ENCODE results near the gene SCTR. TPM values are rescaled to one million over a fixed set of nuclear protein-coding genes. Genes with fewer than 3 reads are reported as not detected.

Gene SCTR
- total RNA-seq, 1 experiment from 2014 or later: not detected

DNA sequence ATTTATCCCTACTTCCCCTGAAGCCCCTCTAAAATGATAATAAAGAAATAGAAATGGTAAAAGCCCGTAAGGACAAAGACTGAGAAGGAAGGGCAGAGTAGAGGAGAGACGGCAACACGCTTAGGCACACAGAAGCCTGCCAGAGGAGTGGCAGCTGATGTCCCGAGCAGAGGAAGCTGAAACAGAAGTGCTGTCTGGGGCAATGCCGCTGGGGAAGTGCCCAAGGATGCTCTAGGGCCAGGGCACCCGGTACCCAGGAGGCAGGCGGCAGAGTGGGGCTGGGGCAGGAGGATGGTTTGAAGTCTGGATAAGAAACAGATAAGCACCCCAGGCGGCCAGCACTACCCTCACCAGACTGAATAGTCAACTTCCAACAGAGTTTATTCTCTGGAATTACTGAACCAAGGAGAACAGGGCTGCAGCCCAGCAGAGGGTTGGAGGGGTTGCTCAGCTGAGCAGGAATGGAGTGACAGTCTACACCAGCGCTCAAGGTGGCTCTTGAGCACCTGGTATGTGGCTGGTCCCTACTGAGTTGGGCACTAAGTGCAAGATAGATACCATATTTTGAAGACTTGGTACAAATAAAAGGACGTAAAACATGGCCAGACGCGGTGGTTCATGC, 70.2 kb downstream of the SCTR start:
- peaks cover 37% of the 10 kb centered on the region for H3K27me3 Mint-ChIP-seq (ENCODE audit: low read depth)
- POLR2A ChIA-PET: no interaction called here
- no peaks in the 10 kb centered on the region for H3K36me3 Mint-ChIP-seq
- CTCF ChIA-PET: interaction anchor here (0.8 kb wide), 1 partner anchor 15 kb away, joined by 5 read pairs; no protein-coding TSS in a partner anchor
- H3K9me3 Mint-ChIP-seq: no peaks in the 10 kb centered on the region
- no peak overlapping the region for H3K4me3 Mint-ChIP-seq
- H3K27ac Mint-ChIP-seq: no peak overlapping the region
- H3K4me1 Mint-ChIP-seq: peaks cover 11% of the 10 kb centered on the region
- ATAC-seq: no peak
- TF ChIP-seq CREM (CRISPR knock-in tag; IDR thresholded peaks at IDR 0.05) (no peak), ZBTB21 (CRISPR knock-in tag; IDR thresholded peaks at IDR 0.05; ENCODE audit: borderline replicate concordance) (no peak), TCF7 (CRISPR knock-in tag; IDR thresholded peaks at IDR 0.05; ENCODE audit: low read depth) (no peak), PRRX2 (CRISPR knock-in tag; IDR thresholded peaks at IDR 0.05) (no peak), CREB1 (CRISPR knock-in tag; IDR thresholded peaks at IDR 0.05) (no peak), ZNF219 (CRISPR knock-in tag; IDR thresholded peaks at IDR 0.05; ENCODE audit: borderline replicate concordance) (no peak), FOXJ3 (CRISPR knock-in tag; IDR thresholded peaks at IDR 0.05; ENCODE audit: borderline replicate concordance) (no peak), NFE2L1 (CRISPR knock-in tag; IDR thresholded peaks at IDR 0.05) (no peak)
- TF ChIP-seq, protein P1, sequence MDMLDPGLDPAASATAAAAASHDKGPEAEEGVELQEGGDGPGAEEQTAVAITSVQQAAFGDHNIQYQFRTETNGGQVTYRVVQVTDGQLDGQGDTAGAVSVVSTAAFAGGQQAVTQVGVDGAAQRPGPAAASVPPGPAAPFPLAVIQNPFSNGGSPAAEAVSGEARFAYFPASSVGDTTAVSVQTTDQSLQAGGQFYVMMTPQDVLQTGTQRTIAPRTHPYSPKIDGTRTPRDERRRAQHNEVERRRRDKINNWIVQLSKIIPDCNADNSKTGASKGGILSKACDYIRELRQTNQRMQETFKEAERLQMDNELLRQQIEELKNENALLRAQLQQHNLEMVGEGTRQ (CRISPR knock-in tag; IDR thresholded peaks at IDR 0.05): no peak
- TF ChIP-seq, protein P2, sequence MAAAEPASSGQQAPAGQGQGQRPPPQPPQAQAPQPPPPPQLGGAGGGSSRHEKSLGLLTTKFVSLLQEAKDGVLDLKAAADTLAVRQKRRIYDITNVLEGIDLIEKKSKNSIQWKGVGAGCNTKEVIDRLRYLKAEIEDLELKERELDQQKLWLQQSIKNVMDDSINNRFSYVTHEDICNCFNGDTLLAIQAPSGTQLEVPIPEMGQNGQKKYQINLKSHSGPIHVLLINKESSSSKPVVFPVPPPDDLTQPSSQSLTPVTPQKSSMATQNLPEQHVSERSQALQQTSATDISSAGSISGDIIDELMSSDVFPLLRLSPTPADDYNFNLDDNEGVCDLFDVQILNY (CRISPR knock-in tag; IDR thresholded peaks at IDR 0.05): no peak
- TF ChIP-seq, protein P3, sequence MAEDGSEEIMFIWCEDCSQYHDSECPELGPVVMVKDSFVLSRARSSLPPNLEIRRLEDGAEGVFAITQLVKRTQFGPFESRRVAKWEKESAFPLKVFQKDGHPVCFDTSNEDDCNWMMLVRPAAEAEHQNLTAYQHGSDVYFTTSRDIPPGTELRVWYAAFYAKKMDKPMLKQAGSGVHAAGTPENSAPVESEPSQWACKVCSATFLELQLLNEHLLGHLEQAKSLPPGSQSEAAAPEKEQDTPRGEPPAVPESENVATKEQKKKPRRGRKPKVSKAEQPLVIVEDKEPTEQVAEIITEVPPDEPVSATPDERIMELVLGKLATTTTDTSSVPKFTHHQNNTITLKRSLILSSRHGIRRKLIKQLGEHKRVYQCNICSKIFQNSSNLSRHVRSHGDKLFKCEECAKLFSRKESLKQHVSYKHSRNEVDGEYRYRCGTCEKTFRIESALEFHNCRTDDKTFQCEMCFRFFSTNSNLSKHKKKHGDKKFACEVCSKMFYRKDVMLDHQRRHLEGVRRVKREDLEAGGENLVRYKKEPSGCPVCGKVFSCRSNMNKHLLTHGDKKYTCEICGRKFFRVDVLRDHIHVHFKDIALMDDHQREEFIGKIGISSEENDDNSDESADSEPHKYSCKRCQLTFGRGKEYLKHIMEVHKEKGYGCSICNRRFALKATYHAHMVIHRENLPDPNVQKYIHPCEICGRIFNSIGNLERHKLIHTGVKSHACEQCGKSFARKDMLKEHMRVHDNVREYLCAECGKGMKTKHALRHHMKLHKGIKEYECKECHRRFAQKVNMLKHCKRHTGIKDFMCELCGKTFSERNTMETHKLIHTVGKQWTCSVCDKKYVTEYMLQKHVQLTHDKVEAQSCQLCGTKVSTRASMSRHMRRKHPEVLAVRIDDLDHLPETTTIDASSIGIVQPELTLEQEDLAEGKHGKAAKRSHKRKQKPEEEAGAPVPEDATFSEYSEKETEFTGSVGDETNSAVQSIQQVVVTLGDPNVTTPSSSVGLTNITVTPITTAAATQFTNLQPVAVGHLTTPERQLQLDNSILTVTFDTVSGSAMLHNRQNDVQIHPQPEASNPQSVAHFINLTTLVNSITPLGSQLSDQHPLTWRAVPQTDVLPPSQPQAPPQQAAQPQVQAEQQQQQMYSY (CRISPR knock-in tag; IDR thresholded peaks at IDR 0.05): no peak
- TF ChIP-seq, protein P4, sequence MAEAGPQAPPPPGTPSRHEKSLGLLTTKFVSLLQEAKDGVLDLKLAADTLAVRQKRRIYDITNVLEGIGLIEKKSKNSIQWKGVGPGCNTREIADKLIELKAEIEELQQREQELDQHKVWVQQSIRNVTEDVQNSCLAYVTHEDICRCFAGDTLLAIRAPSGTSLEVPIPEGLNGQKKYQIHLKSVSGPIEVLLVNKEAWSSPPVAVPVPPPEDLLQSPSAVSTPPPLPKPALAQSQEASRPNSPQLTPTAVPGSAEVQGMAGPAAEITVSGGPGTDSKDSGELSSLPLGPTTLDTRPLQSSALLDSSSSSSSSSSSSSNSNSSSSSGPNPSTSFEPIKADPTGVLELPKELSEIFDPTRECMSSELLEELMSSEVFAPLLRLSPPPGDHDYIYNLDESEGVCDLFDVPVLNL (CRISPR knock-in tag; IDR thresholded peaks at IDR 0.05; ENCODE audit: borderline replicate concordance, low read depth): no peak
- TF ChIP-seq, protein P5, sequence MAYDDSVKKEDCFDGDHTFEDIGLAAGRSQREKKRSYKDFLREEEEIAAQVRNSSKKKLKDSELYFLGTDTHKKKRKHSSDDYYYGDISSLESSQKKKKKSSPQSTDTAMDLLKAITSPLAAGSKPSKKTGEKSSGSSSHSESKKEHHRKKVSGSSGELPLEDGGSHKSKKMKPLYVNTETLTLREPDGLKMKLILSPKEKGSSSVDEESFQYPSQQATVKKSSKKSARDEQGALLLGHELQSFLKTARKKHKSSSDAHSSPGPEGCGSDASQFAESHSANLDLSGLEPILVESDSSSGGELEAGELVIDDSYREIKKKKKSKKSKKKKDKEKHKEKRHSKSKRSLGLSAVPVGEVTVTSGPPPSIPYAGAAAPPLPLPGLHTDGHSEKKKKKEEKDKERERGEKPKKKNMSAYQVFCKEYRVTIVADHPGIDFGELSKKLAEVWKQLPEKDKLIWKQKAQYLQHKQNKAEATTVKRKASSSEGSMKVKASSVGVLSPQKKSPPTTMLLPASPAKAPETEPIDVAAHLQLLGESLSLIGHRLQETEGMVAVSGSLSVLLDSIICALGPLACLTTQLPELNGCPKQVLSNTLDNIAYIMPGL (CRISPR knock-in tag; IDR thresholded peaks at IDR 0.05): no peak
- TF ChIP-seq, protein P6, sequence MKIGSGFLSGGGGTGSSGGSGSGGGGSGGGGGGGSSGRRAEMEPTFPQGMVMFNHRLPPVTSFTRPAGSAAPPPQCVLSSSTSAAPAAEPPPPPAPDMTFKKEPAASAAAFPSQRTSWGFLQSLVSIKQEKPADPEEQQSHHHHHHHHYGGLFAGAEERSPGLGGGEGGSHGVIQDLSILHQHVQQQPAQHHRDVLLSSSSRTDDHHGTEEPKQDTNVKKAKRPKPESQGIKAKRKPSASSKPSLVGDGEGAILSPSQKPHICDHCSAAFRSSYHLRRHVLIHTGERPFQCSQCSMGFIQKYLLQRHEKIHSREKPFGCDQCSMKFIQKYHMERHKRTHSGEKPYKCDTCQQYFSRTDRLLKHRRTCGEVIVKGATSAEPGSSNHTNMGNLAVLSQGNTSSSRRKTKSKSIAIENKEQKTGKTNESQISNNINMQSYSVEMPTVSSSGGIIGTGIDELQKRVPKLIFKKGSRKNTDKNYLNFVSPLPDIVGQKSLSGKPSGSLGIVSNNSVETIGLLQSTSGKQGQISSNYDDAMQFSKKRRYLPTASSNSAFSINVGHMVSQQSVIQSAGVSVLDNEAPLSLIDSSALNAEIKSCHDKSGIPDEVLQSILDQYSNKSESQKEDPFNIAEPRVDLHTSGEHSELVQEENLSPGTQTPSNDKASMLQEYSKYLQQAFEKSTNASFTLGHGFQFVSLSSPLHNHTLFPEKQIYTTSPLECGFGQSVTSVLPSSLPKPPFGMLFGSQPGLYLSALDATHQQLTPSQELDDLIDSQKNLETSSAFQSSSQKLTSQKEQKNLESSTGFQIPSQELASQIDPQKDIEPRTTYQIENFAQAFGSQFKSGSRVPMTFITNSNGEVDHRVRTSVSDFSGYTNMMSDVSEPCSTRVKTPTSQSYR (CRISPR knock-in tag; IDR thresholded peaks at IDR 0.05): no peak
- TF ChIP-seq, protein P7, sequence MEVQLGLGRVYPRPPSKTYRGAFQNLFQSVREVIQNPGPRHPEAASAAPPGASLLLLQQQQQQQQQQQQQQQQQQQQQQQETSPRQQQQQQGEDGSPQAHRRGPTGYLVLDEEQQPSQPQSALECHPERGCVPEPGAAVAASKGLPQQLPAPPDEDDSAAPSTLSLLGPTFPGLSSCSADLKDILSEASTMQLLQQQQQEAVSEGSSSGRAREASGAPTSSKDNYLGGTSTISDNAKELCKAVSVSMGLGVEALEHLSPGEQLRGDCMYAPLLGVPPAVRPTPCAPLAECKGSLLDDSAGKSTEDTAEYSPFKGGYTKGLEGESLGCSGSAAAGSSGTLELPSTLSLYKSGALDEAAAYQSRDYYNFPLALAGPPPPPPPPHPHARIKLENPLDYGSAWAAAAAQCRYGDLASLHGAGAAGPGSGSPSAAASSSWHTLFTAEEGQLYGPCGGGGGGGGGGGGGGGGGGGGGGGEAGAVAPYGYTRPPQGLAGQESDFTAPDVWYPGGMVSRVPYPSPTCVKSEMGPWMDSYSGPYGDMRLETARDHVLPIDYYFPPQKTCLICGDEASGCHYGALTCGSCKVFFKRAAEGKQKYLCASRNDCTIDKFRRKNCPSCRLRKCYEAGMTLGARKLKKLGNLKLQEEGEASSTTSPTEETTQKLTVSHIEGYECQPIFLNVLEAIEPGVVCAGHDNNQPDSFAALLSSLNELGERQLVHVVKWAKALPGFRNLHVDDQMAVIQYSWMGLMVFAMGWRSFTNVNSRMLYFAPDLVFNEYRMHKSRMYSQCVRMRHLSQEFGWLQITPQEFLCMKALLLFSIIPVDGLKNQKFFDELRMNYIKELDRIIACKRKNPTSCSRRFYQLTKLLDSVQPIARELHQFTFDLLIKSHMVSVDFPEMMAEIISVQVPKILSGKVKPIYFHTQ (CRISPR knock-in tag; IDR thresholded peaks at IDR 0.05): no peak
- TF ChIP-seq, protein P8, sequence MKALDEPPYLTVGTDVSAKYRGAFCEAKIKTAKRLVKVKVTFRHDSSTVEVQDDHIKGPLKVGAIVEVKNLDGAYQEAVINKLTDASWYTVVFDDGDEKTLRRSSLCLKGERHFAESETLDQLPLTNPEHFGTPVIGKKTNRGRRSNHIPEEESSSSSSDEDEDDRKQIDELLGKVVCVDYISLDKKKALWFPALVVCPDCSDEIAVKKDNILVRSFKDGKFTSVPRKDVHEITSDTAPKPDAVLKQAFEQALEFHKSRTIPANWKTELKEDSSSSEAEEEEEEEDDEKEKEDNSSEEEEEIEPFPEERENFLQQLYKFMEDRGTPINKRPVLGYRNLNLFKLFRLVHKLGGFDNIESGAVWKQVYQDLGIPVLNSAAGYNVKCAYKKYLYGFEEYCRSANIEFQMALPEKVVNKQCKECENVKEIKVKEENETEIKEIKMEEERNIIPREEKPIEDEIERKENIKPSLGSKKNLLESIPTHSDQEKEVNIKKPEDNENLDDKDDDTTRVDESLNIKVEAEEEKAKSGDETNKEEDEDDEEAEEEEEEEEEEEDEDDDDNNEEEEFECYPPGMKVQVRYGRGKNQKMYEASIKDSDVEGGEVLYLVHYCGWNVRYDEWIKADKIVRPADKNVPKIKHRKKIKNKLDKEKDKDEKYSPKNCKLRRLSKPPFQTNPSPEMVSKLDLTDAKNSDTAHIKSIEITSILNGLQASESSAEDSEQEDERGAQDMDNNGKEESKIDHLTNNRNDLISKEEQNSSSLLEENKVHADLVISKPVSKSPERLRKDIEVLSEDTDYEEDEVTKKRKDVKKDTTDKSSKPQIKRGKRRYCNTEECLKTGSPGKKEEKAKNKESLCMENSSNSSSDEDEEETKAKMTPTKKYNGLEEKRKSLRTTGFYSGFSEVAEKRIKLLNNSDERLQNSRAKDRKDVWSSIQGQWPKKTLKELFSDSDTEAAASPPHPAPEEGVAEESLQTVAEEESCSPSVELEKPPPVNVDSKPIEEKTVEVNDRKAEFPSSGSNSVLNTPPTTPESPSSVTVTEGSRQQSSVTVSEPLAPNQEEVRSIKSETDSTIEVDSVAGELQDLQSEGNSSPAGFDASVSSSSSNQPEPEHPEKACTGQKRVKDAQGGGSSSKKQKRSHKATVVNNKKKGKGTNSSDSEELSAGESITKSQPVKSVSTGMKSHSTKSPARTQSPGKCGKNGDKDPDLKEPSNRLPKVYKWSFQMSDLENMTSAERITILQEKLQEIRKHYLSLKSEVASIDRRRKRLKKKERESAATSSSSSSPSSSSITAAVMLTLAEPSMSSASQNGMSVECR (CRISPR knock-in tag; IDR thresholded peaks at IDR 0.05; ENCODE audit: borderline replicate concordance): no peak
- DNase-seq (ENCODE audit: low spot score): no peak
